Measurements from ENCODE around the gene SAPCD2.
"Not testable (repeated sequence)": the region's sequence is repeated elsewhere in the genome, so short reads cannot be mapped to it uniquely, and the experiment has no call there.

SAPCD2 gene

GRCh38 chr9:137070201-137070905 lies at the start of gene SAPCD2:
Gene SAPCD2, minus strand, starts transcription at chr9:137070557. Its CDS starts 97 bp downstream, at chr9:137070460.
- peak; percentile 92 for DNase-seq

- not testable (repeated sequence) for DNase-seq
Observed at GRCh38 chr9:137118092-137118603, 47.8 kb upstream of the SAPCD2 start.

GRCh38 chr9:137117269-137117731 lies 46.9 kb upstream of the SAPCD2 start:
- DNase-seq, result no peak

- no peak for DNase-seq
Observed at GRCh38 chr9:137116728-137117127, 46.4 kb upstream of the SAPCD2 start.

- no peak for DNase-seq
Observed at GRCh38 chr9:137116027-137116507, 45.7 kb upstream of the SAPCD2 start.

- DNase-seq, result no peak
Observed at GRCh38 chr9:137115394-137116026, 45.2 kb upstream of the SAPCD2 start.

- DNase-seq, result peak; percentile 62
Observed at GRCh38 chr9:137114613-137115393, 44.4 kb upstream of the SAPCD2 start, which contains the start of gene DPP7. Gene DPP7, minus strand, starts transcription at chr9:137114733. Its CDS starts 20 bp downstream, at chr9:137114713.

GRCh38 chr9:137114220-137114612 lies 43.9 kb upstream of the SAPCD2 start:
- DNase-seq, result no peak

- no peak for DNase-seq
Observed at GRCh38 chr9:137113385-137114159, 43.2 kb upstream of the SAPCD2 start.

GRCh38 chr9:137112564-137113384 lies 42.4 kb upstream of the SAPCD2 start:
- DNase-seq, result no peak

GRCh38 chr9:137111788-137112563 lies 41.6 kb upstream of the SAPCD2 start:
- no peak for DNase-seq

GRCh38 chr9:137110911-137111787 lies 40.8 kb upstream of the SAPCD2 start:
- DNase-seq, result no peak

- no peak for DNase-seq
Observed at GRCh38 chr9:137110147-137110910, 40.0 kb upstream of the SAPCD2 start.

- DNase-seq, result no peak
Observed at GRCh38 chr9:137109250-137110146, 39.1 kb upstream of the SAPCD2 start.

- DNase-seq, result no peak
Observed at GRCh38 chr9:137108608-137109249, 38.4 kb upstream of the SAPCD2 start.

- DNase-seq, result no peak
Observed at GRCh38 chr9:137107982-137108381, 37.6 kb upstream of the SAPCD2 start.

- DNase-seq, result no peak
Observed at GRCh38 chr9:137107312-137107921, 37.1 kb upstream of the SAPCD2 start.
